Activated B cell treated with CpG ODN at 0.5 μM for 24 hours (primary cell): Measurements from ENCODE around the gene PIK3C2G. TPM values are rescaled to one million over a fixed set of nuclear protein-coding genes. Genes with fewer than 3 reads are reported as not detected.
"Not testable (repeated sequence)": the region's sequence is repeated elsewhere in the genome, so short reads cannot be mapped to it uniquely, and the experiment has no call there.

Experiments used
- ATAC-seq: fragments of 200-7000 bp; cut with Tn5 transposase; one replicate; pipeline ENCODE4 v1.10.0; 2021; ENCODE audit warnings: low read depth, mild to moderate bottlenecking, moderate library complexity
- CTCF ChIA-PET: fragments of 350-600 bp; sonication (Branson Sonifier 250); formaldehyde crosslinking; loops from one replicate; lab custom pipeline; 2021; ENCODE audit warnings: antibody characterized with exemption; lab: Charles Lee
- POLR2A ChIA-PET: fragments of 350-600 bp; sonication (Branson Sonifier 250); formaldehyde crosslinking; loops from one replicate; lab custom pipeline; 2021; ENCODE audit warnings: antibody characterized with exemption; lab: Charles Lee
- DNase-seq: peaks from one replicate; pipeline ENCODE4 v3.0.0; 2022
- H3K27ac Mint-ChIP-seq: one replicate; pipeline ENCODE4 v1.8.0; 2020; ENCODE audit warnings: mixed read lengths
- H3K27me3 Mint-ChIP-seq: one replicate; pipeline ENCODE4 v1.8.0; 2021; ENCODE audit warnings: mixed read lengths
- H3K36me3 Mint-ChIP-seq: one replicate; pipeline ENCODE4 v1.8.0; 2021; ENCODE audit warnings: low read depth, mixed read lengths
- H3K4me1 Mint-ChIP-seq: one replicate; pipeline ENCODE4 v1.8.0; 2021; ENCODE audit warnings: mixed read lengths
- H3K4me3 Mint-ChIP-seq: one replicate; pipeline ENCODE4 v1.8.0; 2020; ENCODE audit warnings: mild to moderate bottlenecking, mixed read lengths
- H3K9me3 Mint-ChIP-seq: one replicate; pipeline ENCODE4 v1.8.0; 2020; ENCODE audit warnings: mixed read lengths
- intact Hi-C: fragments of 100-400 bp; cut with micrococcal nuclease; formaldehyde crosslinking; loops from one replicate; pipeline ENCODE4 v1.15.1; 2024
- total RNA-seq: library from RNA; stranded (reverse); gene quantifications from 2 replicates; pipeline ENCODE4 v1.2.3, GENCODE V29; 2022
- TF ChIP-seq, protein P1 (sequence below): fragments of 200-600 bp; IDR thresholded peaks from one replicate; pipeline ENCODE4 v1.8.0; 2022; ENCODE audit warnings: antibody characterized with exemption, mild to moderate bottlenecking

The PIK3C2G gene
- total RNA-seq, 1 donor from 2014 or later, result not detected

DNA sequence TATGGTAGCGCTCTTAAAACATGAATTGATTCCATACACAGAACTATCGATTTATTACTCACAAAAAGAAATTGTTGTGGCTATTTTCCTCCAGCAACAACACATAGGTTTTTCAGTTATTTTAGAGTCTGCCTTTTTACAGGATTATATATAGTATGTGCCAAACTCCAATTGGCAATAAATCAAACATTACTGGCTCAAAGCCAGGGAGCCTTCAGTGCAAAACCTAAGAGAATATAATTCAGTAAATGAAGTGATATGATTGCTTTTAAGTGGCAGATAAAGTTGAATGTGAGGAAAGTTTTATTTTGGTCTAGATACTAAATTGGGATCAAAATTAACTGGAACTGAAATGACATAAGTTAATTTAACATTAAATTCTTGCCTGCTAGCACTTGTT is 234.8 kb downstream of the PIK3C2G start:
- Mint-ChIP-seq H3K27me3 (no peaks in the 10 kb centered on the region), H3K4me3 (no peak overlapping the region), H3K4me1 (no peaks in the 10 kb centered on the region), H3K27ac (no peak overlapping the region), H3K36me3 (no peaks in the 10 kb centered on the region), H3K9me3 (peaks cover 2% of the 10 kb centered on the region)
- TF ChIP-seq, protein P1, sequence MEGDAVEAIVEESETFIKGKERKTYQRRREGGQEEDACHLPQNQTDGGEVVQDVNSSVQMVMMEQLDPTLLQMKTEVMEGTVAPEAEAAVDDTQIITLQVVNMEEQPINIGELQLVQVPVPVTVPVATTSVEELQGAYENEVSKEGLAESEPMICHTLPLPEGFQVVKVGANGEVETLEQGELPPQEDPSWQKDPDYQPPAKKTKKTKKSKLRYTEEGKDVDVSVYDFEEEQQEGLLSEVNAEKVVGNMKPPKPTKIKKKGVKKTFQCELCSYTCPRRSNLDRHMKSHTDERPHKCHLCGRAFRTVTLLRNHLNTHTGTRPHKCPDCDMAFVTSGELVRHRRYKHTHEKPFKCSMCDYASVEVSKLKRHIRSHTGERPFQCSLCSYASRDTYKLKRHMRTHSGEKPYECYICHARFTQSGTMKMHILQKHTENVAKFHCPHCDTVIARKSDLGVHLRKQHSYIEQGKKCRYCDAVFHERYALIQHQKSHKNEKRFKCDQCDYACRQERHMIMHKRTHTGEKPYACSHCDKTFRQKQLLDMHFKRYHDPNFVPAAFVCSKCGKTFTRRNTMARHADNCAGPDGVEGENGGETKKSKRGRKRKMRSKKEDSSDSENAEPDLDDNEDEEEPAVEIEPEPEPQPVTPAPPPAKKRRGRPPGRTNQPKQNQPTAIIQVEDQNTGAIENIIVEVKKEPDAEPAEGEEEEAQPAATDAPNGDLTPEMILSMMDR, result no peak
- intact Hi-C loops, result no loop called here
- DNase-seq (no peak), ATAC-seq (no peak)
- ChIA-PET CTCF (no interaction called here), POLR2A (no interaction called here)

- H3K27me3 Mint-ChIP-seq, POLR2A ChIA-PET, intact Hi-C loops, DNase-seq, H3K4me3 Mint-ChIP-seq, H3K9me3 Mint-ChIP-seq, H3K36me3 Mint-ChIP-seq, CTCF ChIA-PET, ATAC-seq, H3K4me1 Mint-ChIP-seq, H3K27ac Mint-ChIP-seq: not testable (repeated sequence)
These were observed 238.8 kb downstream of the PIK3C2G start for GRCh38 chr12:18500160-18500574.

DNA sequence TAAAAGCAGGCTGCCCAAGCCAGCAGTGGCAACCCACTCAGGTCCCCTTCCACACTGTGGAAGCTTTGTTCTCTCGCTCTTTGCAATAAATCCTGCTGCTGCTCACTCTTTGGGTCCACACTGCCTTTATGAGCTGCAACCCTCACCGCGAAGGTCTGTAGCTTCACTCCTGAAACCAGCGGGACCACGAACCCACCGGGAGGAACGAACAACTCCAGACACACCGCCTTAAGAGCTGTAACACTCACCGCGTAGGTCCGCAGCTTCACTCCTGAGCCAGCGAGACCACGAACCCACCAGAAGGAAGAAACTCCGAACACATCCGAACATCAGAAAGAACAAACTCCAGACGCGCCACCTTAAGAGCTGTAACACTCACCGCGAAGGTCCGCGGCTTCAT is 239.4 kb downstream of the PIK3C2G start:
- H3K4me3 Mint-ChIP-seq, H3K36me3 Mint-ChIP-seq, intact Hi-C loops, H3K9me3 Mint-ChIP-seq, ATAC-seq, H3K27ac Mint-ChIP-seq, DNase-seq, POLR2A ChIA-PET, H3K4me1 Mint-ChIP-seq, CTCF ChIA-PET, H3K27me3 Mint-ChIP-seq: not testable (repeated sequence)

- ChIA-PET POLR2A (no interaction called here), CTCF (no interaction called here)
- Mint-ChIP-seq H3K4me3 (no peak overlapping the region), H3K27me3 (no peaks in the 10 kb centered on the region), H3K9me3 (peaks cover 14% of the 10 kb centered on the region), H3K27ac (no peak overlapping the region), H3K36me3 (no peaks in the 10 kb centered on the region), H3K4me1 (no peaks in the 10 kb centered on the region)
- intact Hi-C loops, result no loop called here
- ATAC-seq (no peak), DNase-seq (no peak)
- TF ChIP-seq, protein P1, result no peak
These were observed 241.2 kb downstream of the PIK3C2G start for GRCh38 chr12:18502422-18502968.

GRCh38 chr12:18521461-18521860 is 260.1 kb downstream of the PIK3C2G start:
- Mint-ChIP-seq H3K4me3 (no peak overlapping the region), H3K36me3 (no peaks in the 10 kb centered on the region), H3K4me1 (no peaks in the 10 kb centered on the region), H3K27ac (no peak overlapping the region), H3K27me3 (no peaks in the 10 kb centered on the region), H3K9me3 (peaks cover 13% of the 10 kb centered on the region)
- ChIA-PET POLR2A (no interaction called here), CTCF (no interaction called here)
- TF ChIP-seq, protein P1, result no peak
- intact Hi-C loops, result no loop called here
- ATAC-seq (no peak), DNase-seq (no peak)

GRCh38 chr12:18522806-18523205 is 261.5 kb downstream of the PIK3C2G start:
- DNase-seq (no peak), ATAC-seq (no peak)
- H3K4me3 Mint-ChIP-seq, result no peak overlapping the region
- intact Hi-C loops, result no loop called here
- TF ChIP-seq, protein P1, result no peak
- no peak overlapping the region for H3K27ac Mint-ChIP-seq
- CTCF ChIA-PET, result no interaction called here
- H3K27me3 Mint-ChIP-seq, result no peaks in the 10 kb centered on the region
- H3K4me1 Mint-ChIP-seq, result no peaks in the 10 kb centered on the region
- no peaks in the 10 kb centered on the region for H3K36me3 Mint-ChIP-seq
- POLR2A ChIA-PET, result no interaction called here
- H3K9me3 Mint-ChIP-seq, result peaks cover 15% of the 10 kb centered on the region

- POLR2A ChIA-PET, CTCF ChIA-PET, H3K4me1 Mint-ChIP-seq, H3K27me3 Mint-ChIP-seq, ATAC-seq, intact Hi-C loops, H3K9me3 Mint-ChIP-seq, DNase-seq, H3K36me3 Mint-ChIP-seq, H3K4me3 Mint-ChIP-seq, H3K27ac Mint-ChIP-seq: not testable (repeated sequence)
These were observed 281.2 kb downstream of the PIK3C2G start for GRCh38 chr12:18542497-18542896.
